ENCODE results near the gene GHDC.

DNA sequence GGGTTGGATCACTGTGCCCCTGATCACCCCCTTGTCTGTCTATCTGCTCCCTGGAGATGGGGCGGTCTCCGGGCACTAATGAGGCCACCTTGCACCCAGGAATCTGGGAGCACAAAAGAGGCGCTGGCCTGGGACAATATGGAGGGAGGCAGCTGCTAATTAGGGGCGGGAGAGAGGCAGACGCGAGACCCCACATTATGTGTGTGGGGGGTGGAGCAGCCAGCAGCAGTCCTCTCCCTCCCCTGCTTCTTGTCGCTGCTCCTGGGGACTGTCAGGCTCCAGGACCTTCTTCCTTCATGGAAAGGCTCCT lies 8.7 kb downstream of the GHDC start:
- no peak for TF ChIP-seq POLR2A (IDR thresholded peaks at IDR 0.05)
- TF ChIP-seq, protein P1, sequence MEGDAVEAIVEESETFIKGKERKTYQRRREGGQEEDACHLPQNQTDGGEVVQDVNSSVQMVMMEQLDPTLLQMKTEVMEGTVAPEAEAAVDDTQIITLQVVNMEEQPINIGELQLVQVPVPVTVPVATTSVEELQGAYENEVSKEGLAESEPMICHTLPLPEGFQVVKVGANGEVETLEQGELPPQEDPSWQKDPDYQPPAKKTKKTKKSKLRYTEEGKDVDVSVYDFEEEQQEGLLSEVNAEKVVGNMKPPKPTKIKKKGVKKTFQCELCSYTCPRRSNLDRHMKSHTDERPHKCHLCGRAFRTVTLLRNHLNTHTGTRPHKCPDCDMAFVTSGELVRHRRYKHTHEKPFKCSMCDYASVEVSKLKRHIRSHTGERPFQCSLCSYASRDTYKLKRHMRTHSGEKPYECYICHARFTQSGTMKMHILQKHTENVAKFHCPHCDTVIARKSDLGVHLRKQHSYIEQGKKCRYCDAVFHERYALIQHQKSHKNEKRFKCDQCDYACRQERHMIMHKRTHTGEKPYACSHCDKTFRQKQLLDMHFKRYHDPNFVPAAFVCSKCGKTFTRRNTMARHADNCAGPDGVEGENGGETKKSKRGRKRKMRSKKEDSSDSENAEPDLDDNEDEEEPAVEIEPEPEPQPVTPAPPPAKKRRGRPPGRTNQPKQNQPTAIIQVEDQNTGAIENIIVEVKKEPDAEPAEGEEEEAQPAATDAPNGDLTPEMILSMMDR (IDR thresholded peaks at IDR 0.05), result no peak
